MM.1S (cell line): Measurements from ENCODE around the gene NPY4R2.
"Not testable (repeated sequence)": the region's sequence is repeated elsewhere in the genome, so short reads cannot be mapped to it uniquely, and the experiment has no call there.

Source experiments
- DNase-seq: peaks from one replicate; pipeline ENCODE4 v3.0.0-alpha.2; 2015
- H2AFZ ChIP-seq: fragments of 300-600 bp; sonication (generic); 2 replicates; pipeline ENCODE4 v1.6.0; 2016; ENCODE audit warnings: antibody characterized with exemption, low read length
- H3F3A ChIP-seq: fragments of 300-600 bp; sonication (generic); 2 replicates; pipeline ENCODE4 v1.6.1; 2016; ENCODE audit warnings: mild to moderate bottlenecking, antibody characterized with exemption, low read length, moderate library complexity, mixed read lengths; ENCODE audit not compliant: insufficient read depth
- H3K27ac ChIP-seq: fragments of 300-600 bp; sonication (generic); 2 replicates; pipeline ENCODE4 v1.5.1; 2016; ENCODE audit warnings: mild to moderate bottlenecking, low read length
- H3K27me3 ChIP-seq: fragments of 300-600 bp; sonication (generic); replicated peaks from 2 replicates; pipeline ENCODE4 v1.6.0; 2016; ENCODE audit warnings: low read length; ENCODE audit not compliant: insufficient read depth
- H3K36me3 ChIP-seq: fragments of 300-600 bp; sonication (generic); replicated peaks from 2 replicates; pipeline ENCODE4 v1.6.1; 2016; ENCODE audit warnings: mild to moderate bottlenecking, low read length, mixed read lengths; ENCODE audit not compliant: insufficient read depth
- H3K4me1 ChIP-seq: fragments of 300-600 bp; sonication (generic); 2 replicates; pipeline ENCODE4 v1.6.1; 2016; ENCODE audit warnings: low read length, mixed read lengths
- H3K4me2 ChIP-seq: fragments of 300-600 bp; sonication (generic); 2 replicates; pipeline ENCODE4 v1.6.0; 2016; ENCODE audit warnings: low read depth, low read length
- H3K4me3 ChIP-seq: fragments of 300-600 bp; sonication (generic); 2 replicates; pipeline ENCODE4 v1.5.1; 2016; ENCODE audit warnings: low read length, mixed read lengths
- H3K79me2 ChIP-seq: fragments of 300-600 bp; sonication (generic); 2 replicates; pipeline ENCODE4 v1.6.1; 2016; ENCODE audit warnings: mixed run types, low read length, mixed read lengths
- H3K9ac ChIP-seq: fragments of 300-600 bp; sonication (generic); 2 replicates; pipeline ENCODE4 v1.6.1; 2016; ENCODE audit warnings: low read length, mixed read lengths
- H3K9me2 ChIP-seq: fragments of 300-600 bp; sonication (generic); replicated peaks from 2 replicates; pipeline ENCODE4 v1.6.1; 2016; ENCODE audit warnings: mild to moderate bottlenecking, low read length, mixed read lengths; ENCODE audit not compliant: insufficient read depth
- H3K9me3 ChIP-seq: fragments of 300-600 bp; sonication (generic); replicated peaks from 2 replicates; pipeline ENCODE4 v1.6.1; 2016; ENCODE audit warnings: mild to moderate bottlenecking, low read length, mixed read lengths; ENCODE audit not compliant: insufficient read depth
- H4K20me1 ChIP-seq: fragments of 300-600 bp; sonication (generic); 2 replicates; pipeline ENCODE4 v1.6.1; 2016; ENCODE audit warnings: mild to moderate bottlenecking, low read length, moderate library complexity, mixed read lengths; ENCODE audit not compliant: insufficient read depth

Gene NPY4R2, protein sequence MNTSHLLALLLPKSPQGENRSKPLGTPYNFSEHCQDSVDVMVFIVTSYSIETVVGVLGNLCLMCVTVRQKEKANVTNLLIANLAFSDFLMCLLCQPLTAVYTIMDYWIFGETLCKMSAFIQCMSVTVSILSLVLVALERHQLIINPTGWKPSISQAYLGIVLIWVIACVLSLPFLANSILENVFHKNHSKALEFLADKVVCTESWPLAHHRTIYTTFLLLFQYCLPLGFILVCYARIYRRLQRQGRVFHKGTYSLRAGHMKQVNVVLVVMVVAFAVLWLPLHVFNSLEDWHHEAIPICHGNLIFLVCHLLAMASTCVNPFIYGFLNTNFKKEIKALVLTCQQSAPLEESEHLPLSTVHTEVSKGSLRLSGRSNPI

DNA sequence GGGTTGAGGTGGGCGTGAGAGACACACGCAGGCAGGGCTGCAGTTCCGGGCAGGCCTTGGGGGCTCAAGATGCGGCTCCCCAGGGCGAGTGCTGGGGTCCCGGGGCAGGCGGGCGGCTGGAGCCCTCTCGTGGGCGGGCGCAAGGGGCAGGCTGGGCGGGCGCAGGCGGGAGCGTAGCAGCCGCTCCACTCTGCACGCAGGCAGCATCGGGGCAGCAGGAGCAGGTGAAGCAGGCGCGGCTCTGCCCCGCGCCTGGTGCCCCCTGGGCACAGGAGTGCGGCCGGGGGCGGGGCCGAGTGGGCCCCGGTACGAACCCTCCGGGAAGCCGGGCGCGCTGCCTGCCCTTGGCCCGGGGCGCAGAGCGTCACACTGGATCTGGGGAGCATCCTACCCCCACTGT, at the start of gene NPY4R2:
Gene NPY4R2 (plus strand): TSS at position 188 of the 400 bp plus-strand sequence. CDS start 3,326 bp downstream, outside the sequence.
- not testable (repeated sequence) for H3K4me2 ChIP-seq, H3K4me1 ChIP-seq, H3K9me2 ChIP-seq, H3K27ac ChIP-seq, H4K20me1 ChIP-seq, H3F3A ChIP-seq, H3K36me3 ChIP-seq, H3K9me3 ChIP-seq, H3K9ac ChIP-seq, H2AFZ ChIP-seq, DNase-seq, H3K79me2 ChIP-seq, H3K4me3 ChIP-seq, H3K27me3 ChIP-seq

DNA sequence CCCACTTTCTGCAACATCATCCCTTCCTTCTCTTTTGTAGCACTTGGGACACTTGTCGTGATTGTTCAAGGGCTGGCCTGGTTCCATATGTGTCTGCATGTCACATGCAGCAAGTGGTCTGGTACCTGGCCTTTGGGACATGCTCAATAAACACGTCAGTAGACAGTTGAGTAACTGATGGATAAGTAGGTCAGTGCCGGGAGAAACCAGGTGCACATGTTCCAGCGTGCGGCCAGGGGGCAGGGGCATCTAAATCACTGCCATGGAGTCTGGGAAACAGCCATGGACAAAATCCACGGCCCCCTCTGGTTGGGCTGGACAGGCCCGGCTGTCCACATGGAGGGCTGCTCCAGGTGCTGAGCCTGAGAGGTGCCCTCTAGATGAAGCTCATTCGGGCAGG, 47.6 kb upstream of the NPY4R2 start:
- not testable (repeated sequence) for H3K9me2 ChIP-seq, H3K79me2 ChIP-seq, H3K9me3 ChIP-seq, DNase-seq, H3K4me2 ChIP-seq, H3K36me3 ChIP-seq, H3K4me3 ChIP-seq, H3F3A ChIP-seq, H2AFZ ChIP-seq, H3K27me3 ChIP-seq, H3K4me1 ChIP-seq, H3K27ac ChIP-seq, H4K20me1 ChIP-seq, H3K9ac ChIP-seq

DNA sequence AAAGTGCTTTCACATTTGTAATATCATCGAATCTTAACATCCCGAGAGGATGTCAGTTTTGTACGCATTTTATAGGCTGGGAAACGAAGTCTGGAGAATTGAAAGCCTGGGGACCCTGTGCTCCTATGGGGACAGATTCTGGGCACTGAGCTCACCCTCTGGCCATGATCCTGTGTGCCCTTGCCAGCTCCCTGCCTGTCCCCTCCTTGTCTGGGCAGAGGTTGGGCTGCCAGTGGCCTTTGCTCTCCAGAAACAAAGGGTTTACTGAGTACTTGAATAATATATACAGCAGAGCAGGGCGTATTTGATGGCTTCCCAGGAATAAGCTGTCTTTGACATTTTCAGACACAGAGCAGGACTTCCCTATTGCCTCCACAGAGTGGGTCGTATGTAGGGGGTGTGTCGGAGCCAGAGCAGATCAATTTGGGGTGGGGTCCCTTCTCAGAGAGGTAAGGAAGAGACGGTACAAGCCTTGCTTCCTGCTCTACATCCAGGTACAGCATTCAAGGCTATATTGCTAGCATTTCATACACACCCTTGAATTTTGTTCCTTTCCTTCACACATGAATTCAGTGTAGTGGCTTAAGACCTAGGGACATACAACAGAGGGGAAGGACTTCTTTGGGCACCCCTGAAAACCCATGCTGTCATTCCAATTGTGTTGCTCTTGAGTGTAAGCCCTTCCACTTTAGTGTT, 46.8 kb upstream of the NPY4R2 start:
- H3K4me3 ChIP-seq, H4K20me1 ChIP-seq, H2AFZ ChIP-seq, H3K4me2 ChIP-seq, H3K9ac ChIP-seq, H3K9me3 ChIP-seq, H3K79me2 ChIP-seq, H3K4me1 ChIP-seq, H3K27ac ChIP-seq, DNase-seq, H3K36me3 ChIP-seq, H3F3A ChIP-seq, H3K27me3 ChIP-seq, H3K9me2 ChIP-seq: not testable (repeated sequence)

DNA sequence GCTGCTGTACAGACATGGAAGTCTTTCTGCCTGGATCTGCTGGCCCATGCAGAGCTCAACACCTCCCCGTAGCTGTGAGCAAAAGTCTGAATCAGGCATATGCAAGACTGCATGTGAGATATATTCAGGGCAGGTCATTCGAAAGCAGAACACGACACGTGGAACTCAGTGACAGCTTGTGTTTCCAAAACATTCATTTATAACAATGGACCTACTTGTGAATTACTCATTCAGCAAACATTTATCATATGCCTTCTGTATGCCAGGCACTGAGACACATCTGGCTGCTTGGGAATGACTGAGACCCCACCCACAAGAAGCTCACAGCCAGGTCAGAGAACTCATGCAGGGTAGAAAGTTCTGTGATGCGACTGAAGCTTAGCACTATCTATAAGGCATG, 46.2 kb upstream of the NPY4R2 start:
- not testable (repeated sequence) for H3K9me2 ChIP-seq, H3K9ac ChIP-seq, H3K9me3 ChIP-seq, H2AFZ ChIP-seq, H3K4me3 ChIP-seq, H3K4me2 ChIP-seq, H3K36me3 ChIP-seq, H3K4me1 ChIP-seq, H3K79me2 ChIP-seq, DNase-seq, H3K27me3 ChIP-seq, H3K27ac ChIP-seq, H3F3A ChIP-seq, H4K20me1 ChIP-seq

DNA sequence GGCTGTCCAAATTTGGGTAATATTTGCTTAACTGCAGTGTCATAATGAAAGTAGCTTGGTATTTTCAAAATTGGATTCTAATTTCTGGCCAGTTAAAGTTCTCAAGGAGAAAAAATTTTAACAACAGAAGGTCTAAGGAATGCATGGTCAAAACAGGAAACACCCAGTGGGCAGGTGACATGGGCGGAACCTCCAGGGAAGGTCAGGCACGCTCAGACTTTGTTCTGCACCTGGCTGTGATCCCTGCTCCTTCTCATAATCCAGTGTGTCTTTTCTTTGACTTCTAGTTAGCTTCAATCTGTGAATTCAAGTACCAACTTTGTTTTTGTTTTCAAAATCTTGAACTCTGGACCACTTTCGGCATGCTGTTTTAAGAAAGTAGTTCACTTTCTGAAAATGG, 34.2 kb upstream of the NPY4R2 start:
- H3K27me3 ChIP-seq, DNase-seq, H2AFZ ChIP-seq, H3F3A ChIP-seq, H3K79me2 ChIP-seq, H4K20me1 ChIP-seq, H3K4me2 ChIP-seq, H3K9ac ChIP-seq, H3K4me1 ChIP-seq, H3K36me3 ChIP-seq, H3K4me3 ChIP-seq, H3K9me2 ChIP-seq, H3K27ac ChIP-seq, H3K9me3 ChIP-seq: not testable (repeated sequence)

DNA sequence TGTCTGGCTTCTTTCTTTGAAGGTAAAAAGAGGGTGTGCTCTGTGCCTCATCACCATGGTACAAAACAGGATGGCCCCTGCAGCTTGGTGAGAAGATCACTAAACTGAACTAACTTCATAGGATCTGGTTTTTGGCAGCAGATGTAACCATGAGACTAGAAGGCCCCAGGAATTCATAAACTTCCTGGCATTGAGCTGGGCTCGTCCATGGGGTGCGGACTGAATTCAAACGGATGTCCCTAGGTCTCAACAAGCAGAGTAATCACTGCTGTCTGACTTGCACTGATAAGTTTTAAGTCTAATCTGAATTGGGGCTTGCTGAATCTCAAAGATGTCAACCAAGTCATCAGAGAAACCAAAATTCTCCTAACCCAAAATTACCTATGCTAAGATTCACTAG, 33.5 kb upstream of the NPY4R2 start:
- not testable (repeated sequence) for H3K36me3 ChIP-seq, DNase-seq, H4K20me1 ChIP-seq, H3K4me2 ChIP-seq, H3K4me3 ChIP-seq, H3K9ac ChIP-seq, H2AFZ ChIP-seq, H3K27me3 ChIP-seq, H3K9me3 ChIP-seq, H3K27ac ChIP-seq, H3K4me1 ChIP-seq, H3K9me2 ChIP-seq, H3F3A ChIP-seq, H3K79me2 ChIP-seq

DNA sequence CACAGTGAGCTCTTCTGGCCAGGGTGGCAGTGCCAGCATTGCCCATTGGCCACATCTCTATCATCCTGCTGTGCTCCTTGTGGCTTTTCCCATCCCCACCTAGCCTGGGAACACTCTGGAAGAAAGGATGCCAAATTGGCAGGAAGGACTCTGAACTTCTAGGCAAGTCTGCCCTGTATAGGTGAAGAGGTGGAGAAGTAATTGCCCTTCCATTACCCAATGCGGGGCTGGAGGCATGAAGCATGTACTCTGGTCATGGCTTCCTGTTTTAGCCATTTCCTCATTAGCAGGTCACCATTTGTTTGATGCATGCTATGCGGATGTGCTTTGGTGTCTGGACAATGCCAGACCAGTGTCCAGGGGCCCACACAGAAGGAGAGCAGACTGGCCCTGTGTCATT, 32.1 kb upstream of the NPY4R2 start:
- not testable (repeated sequence) for H3K4me2 ChIP-seq, H3K79me2 ChIP-seq, H3K4me1 ChIP-seq, H4K20me1 ChIP-seq, H3K27ac ChIP-seq, DNase-seq, H3K9ac ChIP-seq, H3K36me3 ChIP-seq, H2AFZ ChIP-seq, H3K9me2 ChIP-seq, H3K4me3 ChIP-seq, H3K27me3 ChIP-seq, H3K9me3 ChIP-seq, H3F3A ChIP-seq

DNA sequence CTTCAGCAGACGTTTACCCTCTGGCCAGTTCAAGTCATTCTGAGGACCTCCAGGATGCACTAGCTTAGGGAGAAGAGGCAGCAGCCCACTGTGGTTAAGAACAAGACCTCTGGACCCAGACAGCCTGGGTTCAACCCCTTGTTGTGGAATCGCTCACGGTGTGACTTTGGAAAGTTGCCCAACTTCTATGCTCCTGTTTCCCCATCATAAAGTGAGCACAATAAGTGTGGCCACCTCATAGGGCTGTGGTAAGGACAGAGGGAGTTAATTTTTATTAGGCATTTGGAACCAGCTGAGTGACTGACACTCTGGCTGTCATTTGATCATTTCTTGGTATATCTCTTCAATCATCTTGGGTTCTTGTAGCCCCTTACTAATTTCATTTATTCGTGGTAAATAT, 31.6 kb upstream of the NPY4R2 start:
- not testable (repeated sequence) for H3K9me3 ChIP-seq, H3K9me2 ChIP-seq, H3K27me3 ChIP-seq, H3F3A ChIP-seq, H4K20me1 ChIP-seq, H3K79me2 ChIP-seq, DNase-seq, H3K9ac ChIP-seq, H2AFZ ChIP-seq, H3K4me1 ChIP-seq, H3K4me2 ChIP-seq, H3K4me3 ChIP-seq, H3K36me3 ChIP-seq, H3K27ac ChIP-seq
